ENCODE data around the gene SMTNL2.
A peak's percentile ranks its signal among the peaks of the same experiment; 100 is the strongest.

Gene SMTNL2

DNA sequence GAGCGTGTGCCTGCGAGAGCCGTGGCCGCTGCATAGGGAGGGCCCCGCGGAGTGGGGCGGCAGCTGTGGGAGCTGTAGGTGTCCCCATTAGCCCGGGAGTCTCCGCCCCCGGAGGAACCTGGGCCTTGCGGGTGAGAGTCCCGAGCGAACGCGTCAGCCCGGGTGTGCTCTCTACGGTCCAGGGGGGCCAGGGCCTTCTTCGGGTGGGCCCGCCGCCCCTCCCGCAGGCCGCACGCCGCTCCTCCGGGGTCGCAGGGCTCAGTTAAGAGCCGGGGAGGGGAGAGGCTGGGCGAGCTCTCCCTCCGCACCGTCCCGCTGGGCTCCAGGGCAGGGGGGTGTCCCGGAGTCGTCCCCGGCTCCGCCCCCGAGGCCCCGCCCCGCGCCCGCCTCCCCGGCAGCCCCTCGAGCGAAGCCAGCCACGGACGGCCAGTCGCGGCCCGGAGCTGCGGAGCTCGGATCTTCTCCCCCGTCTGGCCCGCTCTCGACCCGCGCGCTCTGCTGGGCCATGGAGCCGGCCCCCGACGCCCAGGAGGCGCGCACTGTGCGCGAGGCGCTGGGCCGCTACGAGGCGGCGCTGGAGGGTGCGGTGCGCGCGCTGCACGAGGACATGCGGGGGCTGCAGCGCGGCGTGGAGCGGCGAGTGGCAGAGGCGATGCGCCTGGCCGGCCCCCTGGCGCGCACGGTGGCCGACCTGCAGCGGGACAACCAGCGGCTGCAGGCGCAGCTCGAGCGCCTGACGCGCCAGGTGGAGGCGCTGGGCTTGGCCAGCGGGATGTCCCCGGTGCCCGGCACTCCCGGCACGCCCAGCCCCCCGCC, at the start of gene SMTNL2:
Gene SMTNL2, plus strand, starts transcription at position 429 of the 816 bp plus-strand sequence. Its CDS starts 77 bp downstream, at position 506.
- no peak for DNase-seq (ENCODE audit: low read depth)

DNA sequence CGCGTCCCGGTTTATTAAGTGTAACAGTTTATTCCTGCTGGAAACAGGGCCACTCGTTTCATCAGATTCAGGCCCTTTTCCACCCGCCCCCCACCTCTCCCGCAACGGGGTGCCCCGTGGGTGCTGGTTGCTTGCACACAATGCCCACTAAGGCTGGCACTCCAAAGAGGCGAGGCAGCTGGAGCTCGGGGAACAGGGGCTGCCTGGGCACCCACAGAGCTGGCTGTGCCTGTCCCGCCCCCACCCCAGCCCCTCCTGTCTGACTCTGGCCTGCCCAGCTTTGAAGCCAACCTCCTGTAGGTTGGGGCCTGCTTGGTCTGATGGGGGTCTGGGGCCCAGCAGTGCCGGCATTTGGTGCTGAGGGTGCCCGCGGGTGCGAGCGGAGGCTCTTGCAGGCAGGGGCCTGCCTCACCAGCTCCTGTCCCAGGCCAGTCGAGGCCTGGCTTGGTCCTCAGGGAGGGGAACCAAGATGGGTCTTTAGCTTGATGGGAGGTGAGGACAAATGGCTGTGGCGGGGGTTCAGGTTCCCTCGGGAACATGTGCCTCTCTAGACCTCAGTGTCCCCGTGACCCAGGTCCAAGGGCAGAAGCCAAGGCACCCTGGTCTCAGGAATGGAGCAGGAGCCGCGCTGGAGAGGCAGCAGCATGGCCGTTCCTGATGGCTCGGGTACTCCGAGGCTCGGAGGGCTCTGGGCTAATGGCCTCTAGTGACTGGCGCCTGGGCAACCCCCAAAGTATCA, 49.2 kb upstream of the SMTNL2 start:
- no peak for DNase-seq (ENCODE audit: low read depth)

- DNase-seq (ENCODE audit: low read depth), result no peak
Observed at GRCh38 chr17:4535667-4536258, 48.6 kb upstream of the SMTNL2 start.

DNA sequence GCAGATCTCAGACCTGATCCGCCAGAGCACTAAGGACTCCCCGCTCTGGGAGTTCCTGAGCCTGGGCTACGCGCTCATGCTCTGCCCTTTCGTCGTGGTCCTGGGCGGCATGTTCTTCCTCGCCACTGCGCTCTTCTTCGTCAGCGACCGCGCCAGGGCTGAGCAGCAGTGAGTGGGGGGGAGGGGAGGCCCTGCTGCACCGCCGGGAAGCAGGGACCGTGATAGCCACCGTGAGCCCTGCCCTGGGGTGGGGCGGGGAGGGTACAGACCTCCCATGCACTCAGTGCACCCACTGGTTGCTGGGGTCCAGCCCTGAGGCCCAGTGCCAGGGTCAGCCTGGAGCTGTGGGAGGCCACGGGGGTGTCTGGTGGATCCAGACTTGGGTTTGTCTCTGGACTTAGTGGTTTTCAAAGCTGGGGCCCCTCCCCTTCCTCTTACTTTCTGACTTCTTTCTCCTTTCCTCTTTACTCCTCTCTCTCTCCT, 48.0 kb upstream of the SMTNL2 start:
- DNase-seq (ENCODE audit: low read depth), result no peak

- peak; percentile 27 for DNase-seq (ENCODE audit: low read depth)
Observed at GRCh38 chr17:4536742-4537411, 47.5 kb upstream of the SMTNL2 start.

- DNase-seq (ENCODE audit: low read depth), result no peak
Observed at GRCh38 chr17:4537451-4538235, 46.7 kb upstream of the SMTNL2 start.

DNA sequence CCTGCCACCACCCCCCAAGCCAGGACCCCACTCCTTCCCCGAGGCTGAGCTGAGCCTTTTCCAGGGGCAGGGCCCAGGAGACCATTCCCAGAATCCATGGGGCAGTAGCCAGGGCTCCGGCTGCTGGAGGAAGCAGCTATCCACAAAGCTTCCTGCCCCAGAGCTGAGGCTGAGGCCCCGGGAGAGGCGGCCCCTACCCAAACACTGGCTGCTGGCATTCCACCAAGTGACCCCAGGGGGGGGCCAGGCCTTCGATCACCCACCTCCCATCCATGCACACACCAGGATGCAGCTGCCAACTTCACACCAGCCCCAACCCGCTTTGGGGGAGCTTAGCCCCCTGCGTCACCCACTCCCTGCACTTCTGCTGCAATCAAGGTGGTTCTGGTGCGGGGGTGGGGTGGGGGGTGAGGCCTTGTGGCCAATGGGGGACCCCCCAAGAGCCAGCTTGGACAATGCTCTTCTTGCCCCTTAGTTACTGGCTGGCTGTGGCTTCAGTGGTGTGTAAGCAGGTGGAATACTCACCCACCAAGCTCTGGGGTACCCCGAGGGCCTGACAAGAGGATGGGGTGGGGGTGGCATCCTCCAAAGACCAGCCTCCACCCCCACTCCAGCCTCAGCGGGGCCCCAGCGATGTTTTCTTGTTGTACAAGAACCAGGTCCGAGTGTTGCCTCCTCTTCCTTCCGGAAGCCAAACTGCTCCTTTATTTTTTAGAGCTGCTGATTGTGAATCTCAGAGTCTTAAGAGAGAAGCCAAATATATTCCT, 45.9 kb upstream of the SMTNL2 start:
- no peak for DNase-seq (ENCODE audit: low read depth)

DNA sequence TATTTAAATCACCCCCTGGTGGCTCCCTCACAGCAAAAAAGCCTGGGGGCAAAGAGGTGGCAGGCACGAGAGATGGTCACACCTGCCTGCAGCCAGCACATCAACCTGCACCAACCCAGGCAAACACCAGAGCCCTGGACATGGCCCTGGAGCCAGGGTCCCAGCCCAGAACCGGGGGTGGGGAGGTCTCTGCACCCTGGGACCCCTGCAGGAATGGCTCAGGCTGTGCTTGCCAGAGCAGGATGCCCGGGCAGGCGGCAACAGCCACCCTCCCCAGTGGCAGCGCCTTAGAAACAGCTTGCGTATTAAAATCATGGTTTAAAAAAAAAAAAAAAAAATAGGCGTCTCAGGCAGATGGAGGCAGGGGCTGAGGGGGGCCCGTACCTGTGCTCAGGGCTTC, 45.3 kb upstream of the SMTNL2 start:
- no peak for DNase-seq (ENCODE audit: low read depth)

DNA sequence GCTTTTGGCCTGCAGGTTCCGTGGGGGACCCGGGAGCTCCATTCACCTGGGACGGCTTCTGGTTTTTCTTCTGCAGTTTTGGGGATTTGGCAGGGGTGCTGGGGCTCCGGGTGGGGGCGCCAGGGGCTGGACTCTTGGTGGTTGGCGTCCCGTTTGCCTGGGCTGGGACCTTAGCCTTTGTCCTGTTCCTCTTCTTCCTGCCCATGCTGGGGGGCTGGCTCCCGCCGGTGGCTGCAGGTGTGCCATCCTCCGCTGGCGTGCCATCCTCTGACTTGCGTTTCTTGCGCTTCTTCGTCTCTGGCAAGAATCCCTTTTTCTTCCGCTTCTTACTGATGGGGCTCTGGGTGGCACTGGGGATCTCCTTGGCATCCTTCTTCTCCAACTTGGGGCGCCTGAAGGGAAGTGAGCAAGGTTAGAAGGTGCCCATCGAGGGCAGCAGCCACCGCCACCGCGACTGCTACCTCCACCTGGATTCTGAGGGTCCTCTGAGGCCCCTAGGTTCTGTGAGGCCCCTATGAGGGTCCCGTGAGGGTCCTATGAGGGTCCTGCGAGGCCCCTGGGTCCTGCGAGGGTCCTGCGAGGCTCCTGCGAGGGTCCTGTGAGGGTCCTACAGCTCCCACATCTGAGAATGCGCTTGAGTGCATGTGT, 44.6 kb upstream of the SMTNL2 start:
- DNase-seq (ENCODE audit: low read depth), result no peak

DNA sequence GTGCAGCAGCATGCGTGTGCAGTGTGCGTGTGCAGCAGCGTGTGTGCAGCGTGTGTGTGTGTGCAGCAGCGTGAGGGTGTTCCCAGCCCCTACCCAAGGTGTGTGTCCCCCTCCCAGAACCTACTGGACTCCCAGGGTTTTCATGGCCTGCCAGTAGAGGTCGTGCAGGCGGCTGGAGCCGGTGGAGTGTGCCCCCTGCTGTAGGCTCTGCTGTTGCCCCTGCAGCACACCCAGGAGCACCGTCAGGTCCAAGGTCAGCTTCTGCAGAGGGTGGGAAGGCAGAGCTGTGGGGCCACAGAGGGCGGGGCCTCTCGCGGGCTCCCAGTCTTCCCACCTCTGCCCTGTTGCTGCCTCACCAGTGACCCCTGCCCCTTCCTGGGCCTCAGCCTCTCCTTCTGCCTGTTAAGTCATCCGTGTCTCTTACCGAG, 44.1 kb upstream of the SMTNL2 start:
- DNase-seq (ENCODE audit: low read depth), result no peak

DNA sequence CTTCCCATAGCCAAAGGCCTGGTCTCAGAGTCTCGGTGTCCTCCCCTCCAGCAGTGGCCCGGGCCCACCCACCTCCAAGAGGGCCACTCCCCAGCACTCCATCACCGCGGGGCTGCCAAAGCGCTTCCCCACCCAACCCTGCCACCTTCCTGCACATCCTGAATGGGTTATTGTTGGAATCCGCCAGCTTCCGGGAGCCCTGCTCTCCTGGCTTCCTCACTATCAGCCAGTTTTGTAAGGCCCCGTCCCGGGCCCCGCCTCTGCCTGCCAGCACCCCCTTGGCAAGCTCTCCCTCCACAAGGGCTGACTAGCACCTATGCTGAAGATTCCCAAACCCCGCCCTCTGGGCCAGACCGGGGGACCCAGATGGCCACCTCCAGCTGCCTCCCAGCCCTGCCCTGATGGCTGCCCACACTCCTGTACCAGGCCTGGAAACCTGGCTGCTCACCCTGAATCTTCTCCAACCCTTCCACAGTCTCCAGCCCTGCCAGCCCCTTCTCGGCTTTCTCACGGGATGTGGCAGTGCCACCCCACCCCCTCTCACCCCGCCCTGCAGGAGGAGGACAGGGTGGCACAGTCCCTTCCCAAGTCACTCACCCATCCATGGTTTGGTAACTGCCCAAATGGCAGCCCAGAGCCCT, 43.5 kb upstream of the SMTNL2 start:
- no peak for DNase-seq (ENCODE audit: low read depth)

DNA sequence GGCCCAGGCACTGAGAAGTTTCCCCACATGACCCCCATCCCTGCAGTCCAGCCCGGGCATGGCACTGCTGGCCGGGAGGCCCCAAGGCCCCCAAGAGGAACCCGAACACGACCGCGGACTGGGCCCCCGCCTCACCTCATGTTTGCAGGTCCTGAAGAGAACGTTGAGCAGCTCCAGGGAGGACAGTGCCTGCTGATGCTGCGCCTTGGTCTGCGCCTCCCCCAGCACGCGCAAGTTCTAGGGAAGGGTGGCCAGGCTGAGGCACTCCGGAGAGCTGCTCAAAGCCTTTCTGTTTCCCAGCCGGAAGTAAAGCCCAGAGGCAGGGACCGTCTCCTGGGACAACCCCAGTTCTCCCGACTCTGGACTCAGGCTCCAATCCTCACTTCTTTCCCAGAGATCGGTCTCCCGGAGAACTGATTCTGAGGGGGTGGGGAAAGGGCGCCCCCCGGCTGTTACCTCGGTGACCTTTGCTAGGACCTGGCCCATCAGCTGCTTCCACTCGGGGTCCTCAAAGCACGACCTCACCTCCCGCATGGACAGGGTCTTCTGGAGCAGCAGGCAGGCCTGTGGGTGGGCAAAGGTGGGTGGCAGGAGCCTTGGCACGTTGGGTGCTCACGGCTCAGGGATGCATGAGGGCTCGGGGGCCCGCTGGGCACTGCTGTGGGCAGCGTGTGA, 42.9 kb upstream of the SMTNL2 start:
- DNase-seq (ENCODE audit: low read depth), result no peak

DNA sequence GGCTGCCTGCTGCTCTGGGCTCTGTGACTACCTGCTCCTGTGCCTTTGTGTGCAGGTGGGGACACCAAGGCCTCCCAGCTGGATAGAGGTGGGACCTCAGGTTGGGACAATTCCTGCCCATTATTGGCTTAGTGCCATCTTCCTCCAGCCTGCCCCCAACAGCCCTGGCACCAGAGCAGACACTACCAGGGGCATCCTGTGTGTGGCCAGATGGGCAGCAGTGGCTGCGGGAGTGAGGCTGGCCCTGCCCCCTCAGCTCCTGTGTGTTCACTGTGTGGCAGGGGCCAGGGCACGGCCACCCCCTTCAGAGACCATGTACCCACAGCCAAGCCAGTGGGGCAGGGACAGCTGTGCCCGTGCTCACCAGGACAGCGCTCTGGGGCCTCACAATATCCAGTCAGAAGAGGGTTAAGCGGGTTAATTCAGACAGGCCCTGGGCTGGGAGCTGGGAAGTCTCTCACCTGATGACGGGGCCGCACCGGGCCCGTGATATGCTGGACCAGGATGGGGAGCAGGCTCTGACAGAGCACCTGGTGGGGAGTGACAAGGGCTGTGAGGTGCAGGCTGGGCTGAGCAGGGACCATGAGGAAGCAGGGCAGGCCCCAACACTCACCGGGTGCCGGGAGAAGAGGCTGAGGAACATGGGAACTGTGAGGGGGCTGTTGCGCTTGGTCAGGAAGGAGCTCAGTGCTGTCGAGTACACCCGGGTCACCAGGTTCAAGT, 42.2 kb upstream of the SMTNL2 start:
- DNase-seq (ENCODE audit: low read depth), result no peak

- no peak for DNase-seq (ENCODE audit: low read depth)
Observed at GRCh38 chr17:4542726-4543191, 41.6 kb upstream of the SMTNL2 start.

- no peak for DNase-seq (ENCODE audit: low read depth)
Observed at GRCh38 chr17:4543557-4544026, 40.7 kb upstream of the SMTNL2 start.

DNA sequence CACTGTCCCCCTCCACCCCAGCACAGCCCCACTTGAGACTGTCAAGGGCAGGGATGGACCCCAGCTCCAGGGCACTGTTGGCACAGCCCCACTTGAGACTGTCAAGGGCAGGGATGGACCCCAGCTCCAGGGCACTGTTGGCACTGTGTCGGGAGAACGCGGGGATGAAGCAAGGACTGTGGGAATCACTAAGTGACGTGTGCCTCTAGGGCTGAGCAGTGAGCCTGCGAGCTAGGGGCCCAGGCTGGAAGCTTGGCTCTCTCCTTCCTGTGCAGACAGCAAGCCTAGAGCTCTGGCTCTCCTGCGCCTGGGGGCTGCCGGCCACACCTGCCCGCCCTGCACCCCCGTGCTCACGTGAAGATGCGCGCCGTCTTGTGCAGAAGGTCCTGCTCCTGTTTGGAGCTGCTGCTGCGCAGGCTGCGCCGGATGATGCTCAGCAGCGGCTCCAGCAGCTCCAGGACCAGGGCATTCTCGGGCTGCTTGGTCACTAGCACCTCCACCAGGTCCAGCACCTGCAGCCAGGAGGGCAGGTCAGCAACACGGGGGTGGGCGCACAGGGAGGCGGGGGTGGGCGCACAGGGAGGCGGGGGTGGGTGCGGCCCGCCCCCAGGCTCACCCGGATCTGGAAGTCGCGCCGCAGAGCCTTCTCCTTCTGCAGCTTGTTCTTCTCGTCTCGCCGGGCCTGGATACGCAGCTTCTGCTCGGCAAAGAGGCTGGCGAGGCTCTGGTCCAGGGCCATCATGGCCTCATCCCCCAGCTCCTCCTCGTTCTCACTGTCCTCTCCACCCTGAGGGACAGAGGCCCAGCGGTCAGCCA, 40.0 kb upstream of the SMTNL2 start:
- DNase-seq (ENCODE audit: low read depth), result no peak

- no peak for DNase-seq (ENCODE audit: low read depth)
Observed at GRCh38 chr17:4544951-4545216, 39.4 kb upstream of the SMTNL2 start.

Data from fibroblast of gingiva (primary cell).